ENCODE data around the gene IPP.
A peak's percentile ranks its signal among the peaks of the same experiment; 100 is the strongest.
"Not testable (repeated sequence)": the region's sequence is repeated elsewhere in the genome, so short reads cannot be mapped to it uniquely, and the experiment has no call there.

The IPP gene

GRCh38 chr1:45685308-45686014 is 65.0 kb downstream of the IPP start:
- peak overlapping the region; percentile 96 for H3K4me3 ChIP-seq (ENCODE audit: low read depth, low read length)

- peak overlapping the region; percentile 96 for H3K4me3 ChIP-seq (ENCODE audit: low read depth, low read length)
Measured at GRCh38 chr1:45684402-45684801, 66.1 kb downstream of the IPP start.

DNA sequence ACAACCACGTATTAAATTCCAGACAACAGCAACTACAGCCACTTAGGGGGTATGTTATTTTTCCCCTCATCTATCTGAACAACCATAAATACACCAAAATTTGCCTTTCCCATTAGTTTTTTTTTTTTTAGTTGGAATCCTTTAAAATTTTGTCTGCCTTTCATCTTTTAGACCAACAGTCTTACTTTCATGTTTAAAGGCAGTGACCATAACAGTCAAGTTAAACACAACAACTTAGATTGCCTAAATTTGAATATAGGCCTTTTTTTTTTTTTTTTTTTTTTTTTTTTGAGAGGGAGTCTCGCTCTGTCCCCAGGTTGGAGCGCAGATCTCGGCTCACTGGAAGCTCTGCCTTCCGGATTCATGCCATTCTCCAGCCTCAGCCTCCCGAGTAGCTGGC is 67.5 kb downstream of the IPP start:
- H3K4me3 ChIP-seq (ENCODE audit: low read depth, low read length), result no peak overlapping the region

DNA sequence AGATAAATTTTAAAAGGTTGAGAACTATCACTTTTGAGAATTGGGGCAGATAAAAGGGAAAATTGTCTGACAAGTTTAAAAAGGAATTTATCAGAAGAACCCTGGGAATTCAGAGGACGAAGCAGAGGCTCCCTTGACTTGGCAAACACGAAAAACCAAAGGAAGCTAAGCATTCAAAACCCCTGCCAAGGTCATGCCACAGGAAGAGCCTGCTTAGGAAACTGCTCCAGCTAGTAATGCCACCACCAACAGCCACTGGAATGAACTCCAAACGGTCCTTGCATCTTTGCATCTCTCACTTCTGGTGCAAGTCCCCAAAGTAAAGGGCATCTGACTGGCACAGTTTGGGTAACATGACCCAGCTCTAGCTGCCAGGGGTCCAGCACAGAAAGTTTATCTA is 71.3 kb downstream of the IPP start:
- no peak overlapping the region for H3K4me3 ChIP-seq (ENCODE audit: low read depth, low read length)

DNA sequence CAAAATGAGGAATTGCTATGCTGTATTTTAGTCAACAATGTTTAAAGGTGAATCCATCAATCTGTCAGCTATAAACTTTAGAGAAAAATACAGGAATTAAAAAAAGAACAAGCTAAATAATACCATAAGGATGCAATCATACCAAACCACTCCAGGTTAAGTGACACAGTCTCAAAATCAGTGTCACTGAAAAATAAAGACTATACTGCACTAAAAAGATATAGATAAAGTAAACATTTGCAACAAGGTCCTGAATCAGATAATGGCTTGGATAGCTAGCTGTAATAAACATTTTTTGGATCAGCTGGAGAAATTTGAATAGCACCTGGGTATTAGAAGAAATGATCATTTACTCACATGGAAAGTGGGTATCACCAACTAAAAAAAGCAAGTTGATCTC is 72.0 kb downstream of the IPP start:
- H3K4me3 ChIP-seq (ENCODE audit: low read depth, low read length), result no peak overlapping the region

DNA sequence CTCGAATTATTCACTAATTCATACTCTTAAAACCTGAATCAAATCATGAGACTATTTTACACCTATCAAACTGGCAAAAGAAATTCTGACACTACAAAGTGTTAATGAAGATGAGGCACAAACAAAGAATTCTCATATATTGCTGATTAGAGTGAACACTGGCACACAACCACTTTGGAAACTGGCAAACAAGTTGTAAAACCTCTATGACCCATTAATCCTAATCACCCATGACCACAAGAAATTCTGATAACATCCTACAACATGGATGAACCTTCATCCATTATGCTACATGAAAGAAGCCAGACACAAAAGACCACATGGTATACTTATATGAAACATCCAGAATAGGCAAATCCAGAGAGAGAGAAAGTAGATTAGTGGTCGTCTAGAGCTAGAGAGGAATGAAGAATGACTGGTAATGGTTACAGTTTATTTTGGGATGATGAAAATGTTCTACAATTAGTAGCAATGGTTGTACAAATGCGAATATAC is 72.7 kb downstream of the IPP start:
- H3K4me3 ChIP-seq (ENCODE audit: low read depth, low read length), result no peak overlapping the region

GRCh38 chr1:45676553-45676952 is 73.9 kb downstream of the IPP start:
- not testable (repeated sequence) for H3K4me3 ChIP-seq (ENCODE audit: low read depth, low read length)

DNA sequence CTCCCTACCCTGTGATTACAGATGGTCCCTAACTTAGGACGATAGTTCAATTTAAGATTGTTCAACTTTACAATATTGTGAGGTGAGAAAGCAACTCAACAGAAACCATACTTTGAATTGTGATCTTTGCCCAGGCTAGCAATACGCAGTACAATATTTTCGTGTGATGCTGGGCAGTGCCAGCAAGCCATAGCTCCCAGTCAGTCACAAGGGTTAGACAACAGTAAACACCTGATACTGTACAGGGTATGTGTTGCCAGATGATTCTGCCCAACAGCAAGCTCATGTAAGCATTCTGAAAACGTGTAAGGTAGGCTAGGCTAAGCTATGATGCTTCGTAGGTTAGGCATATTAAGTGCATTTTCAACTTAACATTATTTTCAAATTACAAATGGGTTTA is 76.0 kb downstream of the IPP start:
- no peak overlapping the region for H3K4me3 ChIP-seq (ENCODE audit: low read depth, low read length)

DNA sequence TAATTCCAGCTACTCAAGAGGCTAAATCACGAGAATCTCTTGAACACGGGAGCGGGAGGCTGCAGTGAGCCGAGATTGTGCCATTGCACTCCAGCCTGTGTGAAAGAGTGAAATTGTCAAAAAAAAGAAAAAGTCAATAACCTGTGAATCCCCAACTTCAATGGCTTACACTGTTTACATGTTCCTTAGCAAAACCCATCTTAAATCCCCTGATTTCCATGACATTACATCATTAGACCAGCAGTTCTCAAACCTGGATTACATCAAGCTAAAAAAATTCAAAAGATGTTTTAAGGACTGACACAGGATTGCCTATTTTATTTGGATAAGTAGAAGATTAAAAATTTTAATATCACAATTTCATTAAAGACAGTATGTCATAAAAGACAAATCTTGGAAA is 76.5 kb downstream of the IPP start:
- H3K4me3 ChIP-seq (ENCODE audit: low read depth, low read length), result no peak overlapping the region

DNA sequence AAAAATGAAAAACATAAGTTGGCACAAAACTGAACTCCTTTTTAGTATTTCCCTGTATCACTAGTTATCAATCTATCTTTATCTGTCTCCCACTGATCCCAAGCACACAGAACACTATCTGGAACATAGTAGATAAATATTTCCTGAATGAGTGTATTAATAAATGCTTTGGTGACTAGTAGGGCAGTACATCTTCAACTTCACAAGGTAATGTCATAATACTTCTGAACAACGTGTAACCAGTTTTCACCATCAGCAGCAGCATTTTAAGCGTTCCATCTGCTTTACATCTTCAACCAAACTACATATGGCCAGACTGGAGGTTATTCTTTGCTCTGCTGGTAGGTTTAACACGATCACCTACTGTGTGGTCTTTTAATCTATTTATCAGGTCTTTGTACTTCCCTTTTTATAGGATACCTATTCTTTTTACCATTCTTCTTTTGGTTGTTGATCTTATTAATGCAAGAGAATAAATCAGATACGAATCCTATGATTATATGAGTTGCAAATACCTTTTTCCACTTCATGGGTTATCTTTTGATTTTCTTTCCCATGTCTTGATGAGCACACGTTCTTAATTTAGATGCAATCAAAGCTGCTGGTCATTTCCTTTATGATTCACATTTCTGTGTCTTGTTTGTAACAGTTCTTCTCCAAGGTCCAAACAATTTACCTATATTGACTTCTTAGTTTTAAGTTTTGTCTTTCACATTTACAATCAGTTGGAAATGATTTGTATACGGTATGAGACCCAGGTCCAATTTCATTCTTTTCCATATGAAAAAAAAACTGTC is 80.4 kb downstream of the IPP start:
- H3K4me3 ChIP-seq (ENCODE audit: low read depth, low read length), result no peak overlapping the region

DNA sequence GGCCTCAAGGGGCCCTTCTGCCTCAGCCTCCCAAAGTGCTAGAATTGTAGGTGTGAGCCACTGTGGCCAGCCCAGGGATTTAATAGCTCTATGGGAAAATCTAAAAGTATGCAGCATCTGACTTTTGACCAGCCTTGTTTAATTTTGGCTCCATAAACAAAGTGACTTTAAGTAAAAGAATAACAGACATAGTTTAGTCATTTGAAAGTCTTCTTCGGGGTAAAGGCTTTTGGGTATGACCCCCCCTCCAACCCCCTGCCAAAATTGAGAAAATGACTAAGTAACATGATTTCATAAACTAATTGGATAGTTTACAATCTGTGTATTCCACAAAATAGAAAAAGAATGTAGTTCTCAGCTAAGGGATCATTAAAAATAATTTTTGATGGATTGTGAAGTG is 81.1 kb downstream of the IPP start:
- H3K4me3 ChIP-seq (ENCODE audit: low read depth, low read length), result no peak overlapping the region

DNA sequence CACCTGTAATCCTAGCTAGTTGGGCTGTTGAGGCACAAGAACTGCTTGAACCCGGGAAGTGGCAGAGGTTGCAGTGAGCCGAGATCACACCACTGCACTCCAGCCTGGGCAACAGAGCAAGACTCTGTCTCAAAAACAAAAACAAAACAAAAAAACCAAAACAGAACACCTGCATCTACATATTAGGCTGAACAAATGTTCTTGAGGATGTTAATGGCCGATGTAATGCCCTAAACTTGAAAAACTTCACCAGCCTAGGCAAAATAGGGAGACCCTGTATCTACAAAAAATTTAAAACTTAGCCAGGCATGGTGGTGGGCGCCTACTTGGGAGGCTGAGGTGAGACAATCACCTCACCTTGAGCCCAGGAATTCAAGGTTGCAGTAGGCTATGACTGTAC is 81.9 kb downstream of the IPP start:
- no peak overlapping the region for H3K4me3 ChIP-seq (ENCODE audit: low read depth, low read length)

- no peak overlapping the region for H3K4me3 ChIP-seq (ENCODE audit: low read depth, low read length)
Measured at GRCh38 chr1:45667321-45668111, 82.9 kb downstream of the IPP start.

GRCh38 chr1:45666836-45667235 is 83.6 kb downstream of the IPP start:
- H3K4me3 ChIP-seq (ENCODE audit: low read depth, low read length), result no peak overlapping the region

- H3K4me3 ChIP-seq (ENCODE audit: low read depth, low read length), result no peak overlapping the region
Measured at GRCh38 chr1:45660336-45660735, 90.1 kb downstream of the IPP start.

DNA sequence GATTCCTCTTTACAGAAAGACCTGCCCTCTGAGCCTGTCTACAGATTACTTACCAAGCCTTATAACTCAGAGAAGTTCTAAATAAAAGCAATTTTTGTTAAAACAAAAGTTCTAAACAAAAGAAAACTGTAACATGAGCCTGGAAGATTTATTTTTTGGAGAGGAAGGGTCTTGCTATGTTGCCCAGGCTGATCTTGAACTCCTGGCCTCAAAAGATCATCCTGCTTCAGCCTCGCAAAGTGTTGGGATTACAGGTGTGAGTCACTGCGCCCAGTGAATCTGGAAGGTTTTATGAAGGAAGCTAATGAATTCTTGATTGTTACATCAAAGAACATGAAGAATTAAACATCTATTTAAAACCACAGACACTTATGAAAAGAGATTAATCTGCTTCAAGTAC is 91.2 kb downstream of the IPP start:
- no peak overlapping the region for H3K4me3 ChIP-seq (ENCODE audit: low read depth, low read length)

DNA sequence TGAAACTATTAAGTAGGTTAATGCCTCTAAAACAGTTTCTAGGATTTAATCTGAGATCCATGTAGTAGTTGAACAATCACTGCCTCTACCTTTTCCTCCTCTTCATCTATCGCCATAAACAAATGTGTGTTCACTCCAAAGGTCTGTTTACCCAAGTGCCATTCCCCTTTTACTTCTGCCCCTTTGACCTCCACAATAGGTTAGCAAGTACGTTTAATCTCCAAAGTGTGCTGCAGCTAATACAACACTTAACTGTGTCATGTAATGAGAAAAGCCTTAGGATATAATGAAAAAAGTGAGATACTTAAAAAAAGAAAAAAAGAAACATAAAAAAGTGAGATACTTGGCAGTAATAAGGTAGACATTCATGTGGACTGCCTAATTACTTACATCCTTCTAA is 92.3 kb downstream of the IPP start:
- H3K4me3 ChIP-seq (ENCODE audit: low read depth, low read length), result no peak overlapping the region

GRCh38 chr1:45656573-45657226 is 93.8 kb downstream of the IPP start:
- no peak overlapping the region for H3K4me3 ChIP-seq (ENCODE audit: low read depth, low read length)

DNA sequence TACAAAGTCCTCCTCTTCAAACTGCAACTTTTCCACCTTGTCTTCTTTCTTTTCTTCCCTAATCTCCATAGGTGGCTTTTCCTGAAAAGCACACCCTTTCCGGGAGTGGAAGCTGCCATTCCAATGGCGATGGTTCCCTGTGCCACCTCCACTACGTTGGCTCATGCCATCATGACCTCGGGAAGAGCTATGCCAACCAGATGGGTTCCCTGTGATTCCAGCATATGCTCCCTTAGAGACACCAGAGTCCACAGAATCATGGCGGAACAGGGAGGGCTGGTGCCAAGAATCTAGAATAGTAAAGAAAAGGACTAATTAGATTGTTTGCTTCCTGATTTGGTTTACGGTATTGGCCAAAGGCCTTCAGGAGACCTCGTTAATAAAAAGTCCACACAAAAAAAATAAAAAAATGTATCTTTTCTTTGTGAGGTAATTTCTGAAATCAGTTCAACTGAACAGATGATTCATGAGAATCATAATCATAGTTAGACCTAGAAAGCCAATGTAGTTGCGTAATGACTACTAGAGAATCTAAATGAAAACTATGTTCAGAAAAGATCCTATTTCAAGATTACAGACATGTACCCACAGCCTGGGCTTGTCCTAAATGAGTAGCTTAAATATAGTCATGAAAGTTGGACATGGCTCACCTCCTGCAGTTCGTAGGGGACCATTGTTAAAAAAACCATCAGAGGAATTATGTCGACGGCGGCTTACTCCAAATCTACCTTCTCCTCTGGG is 95.7 kb downstream of the IPP start:
- H3K4me3 ChIP-seq (ENCODE audit: low read depth, low read length), result no peak overlapping the region

All from iPS-11a (cell line).